ENCODE data around the gene B3GNT5. TPM values are rescaled to one million over a fixed set of nuclear protein-coding genes. Genes with fewer than 3 reads are reported as not detected.

Gene B3GNT5
- total and polyA plus RNA-seq, 2 donors (not counting 1 experiment from before 2014, with no cell fraction given): 0.07 to 0.37 TPM

- DNase-seq: peak; percentile 55
- Histone ChIP-seq H3K4me2 (replicated peaks; ENCODE audit: low read depth, low read length, poor library complexity, severe bottlenecking) (peak overlapping the region; percentile 97), H3K27me3 (replicated peaks in 1 of 4; ENCODE audit: control extremely low read depth in 1 of 4, control insufficient read depth in 3 of 4, insufficient read depth in 4 of 4, low read length in 3 of 4) (peaks cover 0 to 55% (median 42%) of the 10 kb centered on the region in 4 experiments), H3K79me2 (ENCODE audit: control insufficient read depth, insufficient read depth, low read length) (no peaks in the 10 kb centered on the region), H2AFZ (ENCODE audit: insufficient read depth, low read depth, low read length, poor library complexity, severe bottlenecking) (peak overlapping the region; percentile 65), H3K36me3 (replicated peaks in 1 of 2; ENCODE audit: control extremely low read depth in 1 of 2, control insufficient read depth in 1 of 2, extremely low read depth in 1 of 2, insufficient read depth in 2 of 2, low read length in 1 of 2) (no peaks in the 10 kb centered on the region), H3K4me3 (ENCODE audit: control extremely low read depth in 1 of 5, extremely low read depth in 1 of 5, insufficient read depth in 1 of 5, low read depth in 2 of 5, low read length in 4 of 5) (peak overlapping the region; percentile 38 to 69 (median 53)), H3K9ac (ENCODE audit: low read length) (peak overlapping the region; percentile 74), H3K4me1 (ENCODE audit: control insufficient read depth in 2 of 2, insufficient read depth in 2 of 2, low read length in 2 of 2) (peaks cover 12 to 18% of the 10 kb centered on the region in 2 donors), H3K27ac (ENCODE audit: low read length in 2 of 2) (no peak overlapping the region), H4K20me1 (ENCODE audit: control insufficient read depth, insufficient read depth, low read length, poor library complexity, severe bottlenecking) (no peaks in the 10 kb centered on the region), H3K9me3 (ENCODE audit: control extremely low read depth in 1 of 3, control insufficient read depth in 2 of 3, insufficient read depth in 1 of 3, low read length in 2 of 3) (peaks cover 0 to 3% (median 0%) of the 10 kb centered on the region in 3 donors)
- Mint-ChIP-seq H3K4me3 (peak overlapping the region; percentile 80), H3K27me3 (peaks cover 52% of the 10 kb centered on the region), H3K4me1 (peaks cover 10% of the 10 kb centered on the region), H3K9me3 (ENCODE audit: insufficient read depth) (no peaks in the 10 kb centered on the region), H3K27ac (no peak overlapping the region)
- ChIA-PET POLR2A (interaction anchor here (0.6 kb wide), 1 partner anchor 298 kb away, joined by 7 read pairs; no protein-coding TSS in a partner anchor), CTCF (interaction anchor here (1.0 kb wide), 1 partner anchor 129 kb away, joined by 3 read pairs; no protein-coding TSS in a partner anchor)
- ATAC-seq (ENCODE audit: low read depth): peak; percentile 43
- intact Hi-C loops (cut with micrococcal nuclease): loop anchor here (2.0 to 10.0 kb wide), 2 partner anchors 129 kb away; no protein-coding TSS in a partner anchor
- TF ChIP-seq CTCF (IDR thresholded peaks at IDR 0.05) (no peak), EZH2 (IDR thresholded peaks at IDR 0.05; ENCODE audit: borderline replicate concordance, insufficient read depth, low read depth, low read length, poor library complexity, severe bottlenecking) (peak; percentile 90)
- WGBS (ENCODE audit: insufficient coverage): under 1% methylated on average over 111 of the region's 111 CpGs
These were observed 754 bp downstream of the B3GNT5 start for GRCh38 chr3:183253528-183254486.

Data from B cell (primary cell).